Measurements from ENCODE around the gene DUOXA1.

DUOXA1 gene

GRCh38 chr15:45130291-45131000, 767 bp upstream of the DUOXA1 start:
- no peak for DNase-seq

GRCh38 chr15:45128971-45129639, 574 bp downstream of the DUOXA1 start:
- no peak for DNase-seq

GRCh38 chr15:45126535-45127158, 3.0 kb downstream of the DUOXA1 start:
- DNase-seq, result no peak

- DNase-seq, result no peak
These were observed 6.3 kb downstream of the DUOXA1 start for GRCh38 chr15:45123397-45123796.

- DNase-seq, result no peak
These were observed 7.0 kb downstream of the DUOXA1 start for GRCh38 chr15:45122719-45123118.

- no peak for DNase-seq
These were observed 7.8 kb downstream of the DUOXA1 start for GRCh38 chr15:45121706-45122417.

GRCh38 chr15:45121020-45121419, 8.7 kb downstream of the DUOXA1 start:
- no peak for DNase-seq

- DNase-seq, result no peak
These were observed 9.4 kb downstream of the DUOXA1 start for GRCh38 chr15:45120081-45120972.

GRCh38 chr15:45118996-45119395, 10.7 kb downstream of the DUOXA1 start:
- DNase-seq, result no peak

- peak; percentile 38 for DNase-seq
These were observed 11.5 kb downstream of the DUOXA1 start for GRCh38 chr15:45118131-45118588.

- DNase-seq, result no peak
These were observed 12.2 kb downstream of the DUOXA1 start for GRCh38 chr15:45117308-45118130.

- no peak for DNase-seq
These were observed 13.0 kb downstream of the DUOXA1 start for GRCh38 chr15:45116482-45117307.

GRCh38 chr15:45116006-45116481, 13.6 kb downstream of the DUOXA1 start:
- DNase-seq, result no peak

- no peak for DNase-seq
These were observed 14.3 kb downstream of the DUOXA1 start for GRCh38 chr15:45115312-45115820.

- DNase-seq, result no peak
These were observed 15.0 kb downstream of the DUOXA1 start for GRCh38 chr15:45114751-45115085.

- DNase-seq, result no peak
These were observed 15.5 kb downstream of the DUOXA1 start, which contains the start of the genes DUOX2 and DUOXA2 for GRCh38 chr15:45114076-45114750. DUOX2 (minus strand) TSS chr15:45114172; CDS start chr15:45113411, 761 bp downstream. DUOXA2 (plus strand) TSS chr15:45114326; CDS start chr15:45114606, 280 bp downstream.

GRCh38 chr15:45113380-45113990, 16.2 kb downstream of the DUOXA1 start:
- no peak for DNase-seq

GRCh38 chr15:45112591-45113379, 16.9 kb downstream of the DUOXA1 start:
- no peak for DNase-seq

Data from DMS153 (cell line).